WI38 (cell line): ENCODE results near the gene GABRR2.

ENCODE experiments used
- H3K4me3 ChIP-seq: 2 replicates; pipeline ENCODE4 v1.5.1; 2011; ENCODE audit warnings: low read depth, mild to moderate bottlenecking, control low read depth, low read length
- CTCF ChIP-seq: IDR thresholded peaks from 2 replicates; pipeline ENCODE4 v1.5.1; 2012; ENCODE audit warnings: low read depth, mild to moderate bottlenecking, control low read depth, low read length

The GABRR2 gene

DNA sequence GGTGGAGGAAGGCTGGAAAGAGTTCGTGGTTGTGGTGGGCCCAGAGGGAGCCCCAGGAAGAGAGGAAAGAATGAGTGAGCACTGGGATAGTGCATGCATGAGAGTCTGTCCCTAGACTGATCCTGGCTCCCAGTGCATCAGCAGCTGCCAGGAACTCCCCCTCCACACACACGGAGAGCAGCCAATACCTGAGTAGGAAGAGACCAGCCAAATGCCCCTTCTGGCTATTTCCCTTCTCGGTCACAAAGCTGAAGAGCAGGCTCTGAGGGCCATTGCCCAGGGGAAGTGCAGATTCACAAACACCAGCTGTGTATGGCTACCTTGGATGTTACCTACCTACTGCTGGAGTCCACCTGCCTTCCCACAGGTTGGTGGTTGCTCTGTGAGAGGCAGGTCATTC is 45.1 kb downstream of the GABRR2 start:
- TF ChIP-seq CTCF, result no peak
- no peak overlapping the region for H3K4me3 ChIP-seq

DNA sequence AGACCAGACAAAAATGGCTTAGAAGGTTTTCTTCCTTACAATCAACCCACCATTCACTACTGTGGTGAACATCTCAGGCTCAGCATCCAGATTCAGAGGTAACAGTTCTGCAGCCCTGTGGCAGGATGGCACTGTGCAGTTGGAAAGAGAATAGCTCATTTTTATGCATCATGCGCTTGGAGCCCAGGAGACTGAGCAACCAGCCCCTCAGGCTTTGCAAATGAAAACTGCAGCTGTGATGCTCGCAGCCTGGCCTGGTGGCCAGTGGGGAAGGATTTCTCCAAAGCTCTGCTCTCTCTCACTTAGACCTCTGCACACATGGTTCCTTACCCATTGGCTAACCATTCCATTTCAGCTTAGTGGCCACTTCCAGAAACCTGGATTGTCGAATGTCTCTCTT is 45.8 kb downstream of the GABRR2 start:
- H3K4me3 ChIP-seq, result no peak overlapping the region
- no peak for TF ChIP-seq CTCF

- no peak for TF ChIP-seq CTCF
Observed at GRCh38 chr6:89268776-89269175, 46.3 kb downstream of the GABRR2 start.

DNA sequence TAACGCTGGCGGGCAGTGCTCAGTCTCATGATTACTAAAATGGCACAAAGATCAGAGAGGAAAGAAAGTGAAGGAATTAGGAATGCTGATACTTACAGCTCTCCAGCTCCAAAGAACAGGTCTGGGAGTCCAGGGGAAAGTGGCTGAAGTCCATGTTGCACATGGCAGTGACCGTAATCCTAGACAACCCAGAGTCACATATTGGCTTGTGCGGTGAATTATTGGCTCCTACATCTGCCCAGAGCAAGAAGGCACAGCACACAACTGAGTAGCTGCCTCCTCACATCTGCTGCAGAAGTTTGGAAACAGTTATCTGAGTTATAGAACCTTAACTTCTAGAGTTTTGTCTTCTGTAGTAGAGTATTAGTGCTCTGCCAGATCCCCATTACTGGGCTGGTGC is 47.2 kb downstream of the GABRR2 start:
- no peak for TF ChIP-seq CTCF
- H3K4me3 ChIP-seq, result no peak overlapping the region

More at GRCh38 chr6:89268776-89269175, 46.3 kb downstream of the GABRR2 start:
- H3K4me3 ChIP-seq, result no peak overlapping the region

DNA sequence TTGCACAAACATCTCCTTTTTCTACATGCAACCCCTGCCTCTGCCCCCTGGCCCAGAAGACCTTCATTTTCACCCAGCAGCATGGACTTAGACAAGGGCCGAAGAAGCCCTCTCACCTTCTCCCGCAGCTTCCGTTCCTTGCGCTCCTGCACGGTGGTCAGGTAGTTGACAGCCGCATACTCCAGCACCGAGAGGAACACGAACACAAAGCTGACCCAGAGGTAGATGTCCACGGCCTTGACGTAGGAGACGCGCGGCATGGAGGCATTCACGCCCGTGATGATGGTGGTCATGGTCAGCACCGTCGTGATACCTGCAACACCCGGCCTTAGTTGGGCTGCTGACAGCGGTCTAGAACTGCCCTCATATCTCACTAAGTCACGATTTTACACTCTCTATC is 50.8 kb downstream of the GABRR2 start:
- no peak for TF ChIP-seq CTCF
- H3K4me3 ChIP-seq, result no peak overlapping the region

DNA sequence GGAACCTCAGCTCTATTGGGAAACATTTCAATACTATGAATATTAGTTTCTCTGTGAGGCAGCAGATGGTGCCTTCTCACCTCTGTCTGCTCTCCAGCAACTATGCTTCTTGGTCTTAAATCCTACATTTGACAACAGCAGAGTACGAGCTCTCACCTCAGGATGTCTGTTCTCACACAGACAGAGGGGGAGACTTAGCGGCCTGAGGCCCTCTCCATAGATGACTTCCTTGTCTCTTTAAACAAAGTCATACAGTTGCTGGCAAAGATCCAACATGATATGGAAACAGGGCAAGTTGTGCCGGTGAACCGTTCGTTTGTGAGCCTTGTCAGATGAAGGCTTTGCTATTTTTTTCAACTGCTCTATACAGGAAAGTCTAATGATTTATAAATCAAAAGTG is 54.3 kb downstream of the GABRR2 start:
- H3K4me3 ChIP-seq, result no peak overlapping the region
- no peak for TF ChIP-seq CTCF

DNA sequence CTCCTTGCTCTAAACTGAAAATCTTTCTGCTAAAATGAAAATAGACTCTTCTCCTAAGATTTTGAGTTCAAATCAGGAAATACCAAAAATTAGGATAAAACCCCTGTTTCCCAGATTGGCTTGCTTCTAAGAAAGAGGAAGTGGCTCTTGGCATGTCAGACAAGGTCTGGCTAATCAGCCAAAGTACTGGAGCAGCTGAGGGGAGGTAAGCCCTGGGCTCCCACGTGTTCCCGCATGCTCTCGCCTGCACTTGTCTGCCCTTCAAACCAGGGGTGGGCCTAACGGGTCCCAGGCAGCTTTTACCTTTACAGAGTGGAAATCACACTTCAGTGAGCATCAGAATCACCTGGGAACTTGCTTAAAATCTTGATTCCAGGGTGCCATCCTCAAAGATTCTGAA is 54.8 kb downstream of the GABRR2 start:
- no peak overlapping the region for H3K4me3 ChIP-seq
- TF ChIP-seq CTCF, result no peak
